GM18507 (cell line): ENCODE data around the gene PRKCE.

Experiments used
- DNase-seq: peaks from one replicate; pipeline ENCODE4 v3.0.0; 2011; ENCODE audit warnings: low read depth; ENCODE audit not compliant: insufficient read length; ENCODE audit errors: extremely low spot score
- FAIRE-seq: peaks from 2 replicates; lab custom pipeline; 2011; peaks lifted over from hg19 to GRCh38; lab: Jason Lieb, UNC

PRKCE gene

GRCh38 chr2:45789317-45789716 is 137.8 kb downstream of the PRKCE start:
- no peak for FAIRE-seq
- no peak for DNase-seq

GRCh38 chr2:45789961-45790723 is 138.7 kb downstream of the PRKCE start:
- DNase-seq (no peak), FAIRE-seq (no peak)

- DNase-seq = no peak
- FAIRE-seq = no peak
These were observed 142.0 kb downstream of the PRKCE start for GRCh38 chr2:45793305-45793962.

- DNase-seq (no peak), FAIRE-seq (no peak)
These were observed 142.7 kb downstream of the PRKCE start for GRCh38 chr2:45794134-45794617.

- DNase-seq = no peak
- FAIRE-seq = no peak
These were observed 145.0 kb downstream of the PRKCE start for GRCh38 chr2:45796500-45796899.

GRCh38 chr2:45797451-45798230 is 146.2 kb downstream of the PRKCE start:
- no peak for FAIRE-seq

GRCh38 chr2:45799679-45800381 is 148.4 kb downstream of the PRKCE start:
- DNase-seq (no peak), FAIRE-seq (no peak)

More at GRCh38 chr2:45797451-45798230, 146.2 kb downstream of the PRKCE start:
- DNase-seq = no peak

GRCh38 chr2:45802499-45803138 is 151.1 kb downstream of the PRKCE start:
- FAIRE-seq = no peak
- DNase-seq = no peak

GRCh38 chr2:45804987-45805755 is 153.7 kb downstream of the PRKCE start:
- DNase-seq (no peak), FAIRE-seq (no peak)

- no peak for FAIRE-seq
These were observed 155.3 kb downstream of the PRKCE start for GRCh38 chr2:45806563-45807358.

GRCh38 chr2:45808294-45808800 is 156.9 kb downstream of the PRKCE start:
- no peak for FAIRE-seq
- no peak for DNase-seq

More at GRCh38 chr2:45806563-45807358, 155.3 kb downstream of the PRKCE start:
- DNase-seq = no peak

- no peak for DNase-seq
- no peak for FAIRE-seq
These were observed 157.7 kb downstream of the PRKCE start for GRCh38 chr2:45809205-45809604.

GRCh38 chr2:45812011-45812500 is 160.6 kb downstream of the PRKCE start:
- DNase-seq (no peak), FAIRE-seq (no peak)

GRCh38 chr2:45813003-45813941 is 161.8 kb downstream of the PRKCE start:
- FAIRE-seq = no peak
- DNase-seq = no peak

GRCh38 chr2:45814488-45814887 is 163.0 kb downstream of the PRKCE start:
- DNase-seq = no peak
- FAIRE-seq = no peak

GRCh38 chr2:45814951-45815621 is 163.6 kb downstream of the PRKCE start:
- FAIRE-seq = no peak
- no peak for DNase-seq
